Measurements from ENCODE around the gene FZD7.

DNA sequence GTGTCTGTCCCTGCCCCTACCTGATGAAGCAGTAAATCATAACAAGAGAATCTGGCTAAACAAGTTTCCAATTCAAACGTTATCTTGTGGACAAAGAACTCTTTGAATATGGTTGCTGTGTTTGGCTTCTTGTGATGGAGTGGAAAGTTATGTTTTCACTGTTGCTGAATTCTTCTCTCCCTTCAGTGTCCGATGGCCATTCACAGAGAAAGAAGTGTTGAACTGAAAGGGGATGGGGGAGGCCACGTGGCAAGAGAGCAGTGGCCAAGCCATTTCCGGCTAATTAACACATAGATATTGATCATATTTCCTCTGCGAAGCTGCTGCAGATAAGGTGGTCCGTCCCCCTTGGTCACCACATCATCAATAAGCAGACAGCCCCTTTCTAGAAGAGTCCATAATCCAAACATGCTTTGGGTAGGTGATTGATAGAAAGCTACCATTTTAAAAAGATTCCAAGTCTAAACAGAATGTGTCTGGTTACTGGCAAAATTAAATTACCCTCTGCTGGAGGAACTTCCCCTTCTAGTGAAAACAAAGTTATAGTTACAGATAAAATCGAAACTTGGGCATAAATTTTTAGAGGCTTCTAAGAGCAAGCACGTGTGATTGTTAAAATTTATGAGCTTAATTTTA is 36.9 kb upstream of the FZD7 start:
- TF ChIP-seq, protein P1, sequence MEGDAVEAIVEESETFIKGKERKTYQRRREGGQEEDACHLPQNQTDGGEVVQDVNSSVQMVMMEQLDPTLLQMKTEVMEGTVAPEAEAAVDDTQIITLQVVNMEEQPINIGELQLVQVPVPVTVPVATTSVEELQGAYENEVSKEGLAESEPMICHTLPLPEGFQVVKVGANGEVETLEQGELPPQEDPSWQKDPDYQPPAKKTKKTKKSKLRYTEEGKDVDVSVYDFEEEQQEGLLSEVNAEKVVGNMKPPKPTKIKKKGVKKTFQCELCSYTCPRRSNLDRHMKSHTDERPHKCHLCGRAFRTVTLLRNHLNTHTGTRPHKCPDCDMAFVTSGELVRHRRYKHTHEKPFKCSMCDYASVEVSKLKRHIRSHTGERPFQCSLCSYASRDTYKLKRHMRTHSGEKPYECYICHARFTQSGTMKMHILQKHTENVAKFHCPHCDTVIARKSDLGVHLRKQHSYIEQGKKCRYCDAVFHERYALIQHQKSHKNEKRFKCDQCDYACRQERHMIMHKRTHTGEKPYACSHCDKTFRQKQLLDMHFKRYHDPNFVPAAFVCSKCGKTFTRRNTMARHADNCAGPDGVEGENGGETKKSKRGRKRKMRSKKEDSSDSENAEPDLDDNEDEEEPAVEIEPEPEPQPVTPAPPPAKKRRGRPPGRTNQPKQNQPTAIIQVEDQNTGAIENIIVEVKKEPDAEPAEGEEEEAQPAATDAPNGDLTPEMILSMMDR (IDR thresholded peaks at IDR 0.05): no peak
- TF ChIP-seq POLR2A (IDR thresholded peaks at IDR 0.05): no peak

All from right lobe of liver (tissue), 4 donors.